Right atrium auricular region (tissue), 2 donors: ENCODE results near the gene OR6B2. TPM values are rescaled to one million over a fixed set of nuclear protein-coding genes. Genes with fewer than 3 reads are reported as not detected.
"Not testable (repeated sequence)": the region's sequence is repeated elsewhere in the genome, so short reads cannot be mapped to it uniquely, and the experiment has no call there.

Experiments used
- DNase-seq: peaks from one replicate; pipeline ENCODE4 v3.0.0-alpha.2; 2019; ENCODE audit warnings: low spot score
- H3K27ac ChIP-seq, 2 donors: fragments of 200-600 bp; sonication (generic); 1 replicate in 1 of 2; 2 replicates in 1 of 2; pipeline ENCODE4 v1.5.1; 2016 to 2019
- H3K27me3 ChIP-seq, 2 donors: fragments of 200-600 bp; sonication (generic); one replicate each; pipeline versions ENCODE4 v1.5.1 to v1.6.0; 2017 to 2019
- H3K36me3 ChIP-seq: fragments of 200-600 bp; sonication (generic); one replicate; pipeline ENCODE4 v1.5.1; 2016
- H3K4me1 ChIP-seq, 2 donors: fragments of 200-600 bp; sonication (generic); one replicate each; pipeline versions ENCODE4 v1.5.1 to v1.6.0; 2017 to 2019
- H3K4me3 ChIP-seq, 2 donors: fragments of 200-600 bp; sonication (generic); 1 replicate in 1 of 2; 2 replicates in 1 of 2; pipeline ENCODE4 v1.5.1; 2017 to 2019; ENCODE audit warnings: mild to moderate bottlenecking in 1 of 2, moderate library complexity in 1 of 2
- H3K9me3 ChIP-seq, 2 donors: fragments of 200-600 bp; sonication (generic); one replicate each; pipeline ENCODE4 v1.5.1; 2019
- total RNA-seq, 2 donors: library from RNA; depleted of rRNA; stranded (reverse); fragments of >200 nt; gene quantifications; one replicate each; pipeline ENCODE4 v1.1.0, GENCODE V29; 2016
- TF ChIP-seq, protein P1 (sequence below), 2 donors: fragments of 200-600 bp; sonication (generic); IDR thresholded peaks; one replicate each; pipeline ENCODE4 v1.5.1; 2019; ENCODE audit warnings: antibody characterized with exemption in 2 of 2

OR6B2 gene
- total RNA-seq, 2 donors from 2014 or later = not detected

DNA sequence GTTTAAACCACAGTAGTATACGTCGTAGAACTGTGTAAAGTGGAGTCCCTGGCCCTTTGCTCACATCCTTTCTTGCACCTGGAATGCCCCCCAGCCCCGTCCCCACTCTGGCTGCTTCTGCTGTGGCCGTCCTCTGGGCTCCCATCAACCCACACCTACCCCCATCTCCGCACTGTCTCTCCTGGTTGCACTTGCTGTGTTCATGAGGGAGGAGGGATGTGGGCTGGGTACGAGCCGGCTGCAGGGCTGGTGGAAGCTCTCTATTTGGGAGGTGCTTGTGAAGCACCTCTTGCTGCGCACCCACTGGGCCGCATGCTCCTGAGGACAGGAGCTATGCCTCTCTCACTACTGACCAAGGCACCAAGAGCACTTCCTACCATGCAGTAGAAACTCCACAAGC lies 18.0 kb upstream of the OR6B2 start:
- no peaks in the 10 kb centered on the region for H3K4me1 ChIP-seq
- DNase-seq = no peak
- peaks cover 0 to 3% of the 10 kb centered on the region in 2 donors for H3K27me3 ChIP-seq

DNA sequence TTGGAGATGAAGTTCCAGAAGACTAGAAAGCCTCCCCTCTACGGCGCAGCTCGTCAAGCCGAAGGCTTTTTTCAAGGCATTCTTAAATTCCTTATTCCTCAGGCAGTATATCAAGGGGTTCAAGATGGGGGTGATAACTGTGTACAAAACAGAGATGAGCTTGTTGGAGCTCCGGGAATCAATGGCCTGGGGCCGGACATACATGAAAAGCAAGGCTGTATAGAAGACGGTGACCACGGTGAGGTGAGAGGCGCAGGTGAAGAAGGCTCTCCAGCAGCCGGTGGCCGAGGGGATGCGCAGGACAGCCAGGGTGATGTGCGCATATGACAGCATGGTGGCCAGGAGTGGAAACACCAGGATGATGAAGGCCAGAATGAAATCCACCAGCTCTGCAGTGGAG lies 14.9 kb upstream of the OR6B2 start:
- Histone ChIP-seq H3K36me3 (no peaks in the 10 kb centered on the region), H3K9me3 (no peaks in the 10 kb centered on the region), H3K27me3 (no peaks in the 10 kb centered on the region), H3K4me3 (no peak overlapping the region), H3K4me1 (no peaks in the 10 kb centered on the region), H3K27ac (no peak overlapping the region)
- no peak for DNase-seq
- TF ChIP-seq, protein P1, sequence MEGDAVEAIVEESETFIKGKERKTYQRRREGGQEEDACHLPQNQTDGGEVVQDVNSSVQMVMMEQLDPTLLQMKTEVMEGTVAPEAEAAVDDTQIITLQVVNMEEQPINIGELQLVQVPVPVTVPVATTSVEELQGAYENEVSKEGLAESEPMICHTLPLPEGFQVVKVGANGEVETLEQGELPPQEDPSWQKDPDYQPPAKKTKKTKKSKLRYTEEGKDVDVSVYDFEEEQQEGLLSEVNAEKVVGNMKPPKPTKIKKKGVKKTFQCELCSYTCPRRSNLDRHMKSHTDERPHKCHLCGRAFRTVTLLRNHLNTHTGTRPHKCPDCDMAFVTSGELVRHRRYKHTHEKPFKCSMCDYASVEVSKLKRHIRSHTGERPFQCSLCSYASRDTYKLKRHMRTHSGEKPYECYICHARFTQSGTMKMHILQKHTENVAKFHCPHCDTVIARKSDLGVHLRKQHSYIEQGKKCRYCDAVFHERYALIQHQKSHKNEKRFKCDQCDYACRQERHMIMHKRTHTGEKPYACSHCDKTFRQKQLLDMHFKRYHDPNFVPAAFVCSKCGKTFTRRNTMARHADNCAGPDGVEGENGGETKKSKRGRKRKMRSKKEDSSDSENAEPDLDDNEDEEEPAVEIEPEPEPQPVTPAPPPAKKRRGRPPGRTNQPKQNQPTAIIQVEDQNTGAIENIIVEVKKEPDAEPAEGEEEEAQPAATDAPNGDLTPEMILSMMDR (IDR thresholded peaks at IDR 0.05) = no peak

More for the DNA sequence above, 18.0 kb upstream of the OR6B2 start:
- no peak overlapping the region for H3K4me3 ChIP-seq
- no peaks in the 10 kb centered on the region for H3K9me3 ChIP-seq
- H3K27ac ChIP-seq = no peak overlapping the region
- TF ChIP-seq, protein P1 (IDR thresholded peaks at IDR 0.05) = no peak
- no peaks in the 10 kb centered on the region for H3K36me3 ChIP-seq

DNA sequence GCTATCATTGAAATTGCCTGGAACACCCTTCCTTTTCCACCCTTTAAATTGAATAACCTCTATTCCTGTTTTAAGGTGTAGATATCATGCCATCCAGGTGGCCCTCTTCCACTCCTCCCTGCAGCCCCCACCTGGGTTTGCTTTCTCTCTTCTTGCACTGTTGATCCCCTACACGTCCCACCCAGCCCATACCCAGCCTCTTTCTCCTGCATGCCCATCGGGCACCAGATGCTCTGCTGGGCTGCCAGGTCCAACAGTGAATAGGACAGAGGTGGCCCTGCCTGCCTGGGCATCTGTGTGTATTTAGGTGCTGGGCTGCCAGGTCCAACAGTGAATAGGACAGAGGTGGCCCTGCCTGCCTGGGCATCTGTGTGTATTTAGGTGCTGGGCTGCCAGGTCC lies 13.9 kb upstream of the OR6B2 start:
- H3K4me3 ChIP-seq, DNase-seq, H3K27ac ChIP-seq, H3K36me3 ChIP-seq, H3K27me3 ChIP-seq, H3K4me1 ChIP-seq, H3K9me3 ChIP-seq: not testable (repeated sequence)

DNA sequence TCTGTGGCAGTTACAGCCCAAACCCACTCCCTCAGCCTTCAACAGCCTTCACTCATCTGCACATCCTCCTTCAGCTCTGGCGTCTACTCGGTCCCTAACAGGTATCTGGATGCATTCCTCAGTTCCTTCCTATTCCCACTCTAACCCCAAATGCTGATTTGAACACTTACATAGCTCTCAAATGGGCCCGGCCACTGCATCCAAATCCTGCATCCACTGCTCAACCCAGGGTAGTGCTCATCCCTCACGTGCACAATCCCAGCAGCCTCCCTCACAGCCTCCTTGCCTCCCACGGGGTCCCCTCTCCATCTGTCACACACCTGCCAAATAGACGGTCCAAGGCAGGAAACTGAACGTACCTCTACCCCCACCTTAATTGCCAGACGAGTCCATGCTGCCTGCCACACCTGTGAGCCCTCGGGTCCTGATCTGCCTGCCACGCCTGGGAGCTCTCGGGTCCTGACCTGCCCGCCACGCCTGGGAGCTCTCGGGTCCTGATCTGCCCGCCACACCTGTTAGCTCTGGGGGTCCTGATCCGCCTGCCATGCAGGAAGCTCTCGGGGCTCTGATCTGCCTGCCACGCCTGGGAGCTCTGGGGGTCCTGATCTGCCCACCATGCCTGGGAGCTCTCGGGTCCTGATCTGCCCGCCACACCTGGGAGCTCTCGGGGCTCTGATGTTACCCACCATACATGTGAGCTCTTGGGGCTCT lies 13.2 kb upstream of the OR6B2 start:
- no peak for DNase-seq
- TF ChIP-seq, protein P1 (IDR thresholded peaks at IDR 0.05) = no peak
- no peaks in the 10 kb centered on the region for H3K4me1 ChIP-seq

DNA sequence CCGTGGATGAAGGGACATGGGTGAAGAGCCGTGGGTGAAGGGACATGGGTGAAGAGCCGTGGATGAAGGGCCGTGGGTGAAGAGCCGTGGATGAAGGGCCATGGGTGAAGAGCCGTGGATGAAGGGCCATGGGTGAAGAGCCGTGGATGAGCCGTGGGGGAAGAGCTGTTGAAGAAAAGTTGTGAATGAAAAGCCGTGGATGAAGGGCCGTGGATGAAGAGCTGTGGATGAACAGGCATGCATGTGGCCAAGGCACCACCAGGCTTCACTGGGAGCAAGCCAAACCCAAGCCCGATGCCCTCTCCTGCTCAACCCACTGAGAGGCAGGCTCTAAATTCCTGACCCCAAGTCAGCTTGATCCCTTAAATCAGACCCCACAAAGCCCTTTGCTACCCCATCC lies 12.5 kb upstream of the OR6B2 start:
- Histone ChIP-seq H3K4me3 (no peak overlapping the region), H3K9me3 (no peaks in the 10 kb centered on the region), H3K4me1 (no peaks in the 10 kb centered on the region), H3K27me3 (no peaks in the 10 kb centered on the region), H3K36me3 (no peaks in the 10 kb centered on the region), H3K27ac (no peak overlapping the region)
- TF ChIP-seq, protein P1 (IDR thresholded peaks at IDR 0.05) = no peak
- no peak for DNase-seq

More for the DNA sequence above, 13.2 kb upstream of the OR6B2 start:
- Histone ChIP-seq H3K36me3 (no peaks in the 10 kb centered on the region), H3K27me3 (no peaks in the 10 kb centered on the region), H3K27ac (no peak overlapping the region), H3K4me3 (no peak overlapping the region), H3K9me3 (no peaks in the 10 kb centered on the region)

DNA sequence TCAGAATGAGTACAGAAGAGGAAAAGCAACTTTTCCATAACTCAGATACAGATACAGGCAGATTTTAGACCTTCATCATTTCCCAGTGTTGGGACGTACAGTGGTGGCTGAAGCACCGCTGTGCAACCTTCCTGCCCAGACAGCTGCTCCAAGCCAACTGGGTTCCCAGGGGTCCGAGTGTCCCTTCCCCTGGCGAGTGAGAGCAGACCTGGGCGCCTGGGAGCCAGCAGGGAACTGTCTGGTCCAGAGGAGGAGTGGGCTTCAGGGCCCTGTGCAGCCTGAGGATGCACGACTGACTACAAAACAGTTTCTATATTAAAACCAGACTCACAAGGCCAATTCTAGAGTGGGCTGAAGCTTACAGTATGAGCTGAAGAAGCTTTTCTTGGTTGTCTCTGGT lies 11.1 kb upstream of the OR6B2 start:
- H3K4me1 ChIP-seq = no peaks in the 10 kb centered on the region
- H3K27ac ChIP-seq = no peak overlapping the region
- H3K36me3 ChIP-seq = no peaks in the 10 kb centered on the region
- no peaks in the 10 kb centered on the region for H3K27me3 ChIP-seq
- no peak for DNase-seq
- no peak overlapping the region for H3K4me3 ChIP-seq
- TF ChIP-seq, protein P1 (IDR thresholded peaks at IDR 0.05) = no peak
- H3K9me3 ChIP-seq = no peaks in the 10 kb centered on the region
